NK-92 treated with Interleukin-12 subunit alpha and Interleukin-12 subunit beta, amount 100 ng/mL, for 24 hours (cell line): ENCODE results near the gene LGR4.

Source experiments
- DNase-seq: peaks from one replicate; lab custom pipeline; 2025; lab: John Stamatoyannopoulos, UW

LGR4 gene

DNA sequence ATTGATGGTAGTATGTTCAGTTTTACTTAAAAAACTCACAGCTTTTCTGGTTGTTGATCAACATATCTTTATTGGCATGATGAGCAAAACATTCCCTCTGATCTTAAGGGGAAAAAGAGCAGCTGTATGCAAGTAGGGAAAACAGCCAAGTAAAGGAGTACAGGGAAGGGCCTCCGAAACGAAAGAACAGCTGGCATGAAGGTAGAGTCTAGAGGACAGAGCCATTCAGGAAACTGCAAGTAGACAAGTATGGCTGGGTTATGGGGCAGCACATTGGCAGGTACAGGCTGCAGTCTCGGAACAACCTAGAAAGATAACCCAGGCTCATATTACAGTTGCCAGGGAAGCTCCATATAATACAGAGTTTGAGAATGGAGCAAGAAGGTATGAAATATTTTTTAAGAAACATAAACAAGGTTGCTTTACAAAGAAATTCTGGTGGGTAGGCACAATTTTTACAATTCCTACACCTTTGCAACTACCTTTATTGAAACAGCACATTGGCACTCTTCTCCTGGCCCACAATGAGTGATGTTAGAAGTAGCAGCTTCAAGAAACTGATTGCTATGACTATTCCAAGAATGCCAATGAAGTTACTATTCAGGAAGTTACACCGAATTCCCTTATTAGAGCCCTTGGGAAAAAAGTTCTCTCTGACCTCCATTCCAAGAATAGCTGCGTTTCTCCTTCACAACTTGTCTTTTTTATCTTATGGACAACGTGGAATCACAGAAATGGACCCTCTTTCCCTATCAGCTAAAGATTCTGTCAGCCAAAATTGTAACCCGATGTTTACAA is 45.2 kb downstream of the LGR4 start:
- no peak for DNase-seq

DNA sequence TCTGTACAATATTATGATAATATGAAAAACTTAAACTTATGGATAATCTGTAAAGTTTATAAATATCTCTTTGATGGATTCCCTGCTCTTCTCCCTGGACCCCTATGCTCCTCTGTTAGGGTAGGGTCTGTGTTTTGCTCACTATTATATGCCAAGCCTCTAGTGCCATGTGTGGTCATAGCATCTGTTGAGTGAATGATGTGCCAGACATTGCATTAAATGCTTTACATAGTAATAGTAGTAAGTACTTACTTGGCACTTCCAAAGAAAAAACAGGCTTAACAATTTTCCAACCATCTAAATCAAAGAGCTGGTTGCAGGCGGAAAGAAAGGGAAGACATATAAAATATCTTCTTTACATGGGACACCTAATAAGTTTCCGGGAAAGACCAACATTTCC is 46.8 kb downstream of the LGR4 start:
- no peak for DNase-seq

DNA sequence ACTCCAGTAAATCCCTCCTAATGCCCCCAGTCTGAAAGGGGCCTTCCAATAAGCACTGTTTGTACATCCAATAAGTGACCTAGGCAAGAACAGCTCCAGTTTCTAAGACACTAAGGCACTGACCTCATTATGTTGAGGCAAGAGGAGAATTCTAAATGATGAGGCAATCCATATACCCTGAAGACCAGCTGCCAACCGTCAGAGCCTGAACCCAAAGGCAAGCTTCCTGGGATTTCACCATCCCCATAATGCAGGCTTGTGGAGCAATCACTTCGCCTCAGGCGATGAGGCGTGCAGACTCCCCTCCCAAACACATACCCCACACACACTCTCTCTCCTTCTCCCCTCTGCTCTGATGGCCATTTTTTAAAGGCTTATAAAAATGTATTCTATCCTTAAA is 49.5 kb downstream of the LGR4 start:
- no peak for DNase-seq

DNA sequence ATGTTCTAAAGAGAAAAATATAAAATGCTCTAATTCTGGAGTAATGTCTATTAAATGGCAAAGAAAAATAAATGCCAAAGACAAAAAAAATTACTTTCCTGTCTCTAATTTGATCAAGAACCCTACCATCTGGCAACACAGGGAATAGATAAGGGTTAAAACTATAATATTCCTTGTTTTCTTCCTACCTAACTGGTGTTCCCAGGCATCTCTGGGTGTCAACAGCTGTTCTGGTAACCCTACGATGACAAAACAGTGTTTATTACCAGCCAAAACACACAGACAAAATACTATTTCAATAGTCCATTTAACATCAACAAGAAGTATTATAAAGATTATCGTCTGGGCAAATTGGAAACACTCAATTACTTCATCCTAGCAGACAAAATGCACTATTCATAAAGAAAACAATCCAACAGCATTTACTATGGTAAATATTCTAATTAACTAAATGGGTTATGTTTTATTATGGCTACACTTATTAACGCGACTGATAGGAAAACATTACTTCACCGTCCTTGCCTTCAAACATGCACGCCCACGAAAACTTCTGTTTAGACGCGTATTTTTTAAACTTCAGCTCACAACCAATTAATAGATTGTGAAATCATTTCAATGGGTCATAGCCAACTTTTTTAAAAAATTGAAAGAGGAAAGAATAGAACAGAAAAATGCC is 50.6 kb downstream of the LGR4 start:
- no peak for DNase-seq

DNA sequence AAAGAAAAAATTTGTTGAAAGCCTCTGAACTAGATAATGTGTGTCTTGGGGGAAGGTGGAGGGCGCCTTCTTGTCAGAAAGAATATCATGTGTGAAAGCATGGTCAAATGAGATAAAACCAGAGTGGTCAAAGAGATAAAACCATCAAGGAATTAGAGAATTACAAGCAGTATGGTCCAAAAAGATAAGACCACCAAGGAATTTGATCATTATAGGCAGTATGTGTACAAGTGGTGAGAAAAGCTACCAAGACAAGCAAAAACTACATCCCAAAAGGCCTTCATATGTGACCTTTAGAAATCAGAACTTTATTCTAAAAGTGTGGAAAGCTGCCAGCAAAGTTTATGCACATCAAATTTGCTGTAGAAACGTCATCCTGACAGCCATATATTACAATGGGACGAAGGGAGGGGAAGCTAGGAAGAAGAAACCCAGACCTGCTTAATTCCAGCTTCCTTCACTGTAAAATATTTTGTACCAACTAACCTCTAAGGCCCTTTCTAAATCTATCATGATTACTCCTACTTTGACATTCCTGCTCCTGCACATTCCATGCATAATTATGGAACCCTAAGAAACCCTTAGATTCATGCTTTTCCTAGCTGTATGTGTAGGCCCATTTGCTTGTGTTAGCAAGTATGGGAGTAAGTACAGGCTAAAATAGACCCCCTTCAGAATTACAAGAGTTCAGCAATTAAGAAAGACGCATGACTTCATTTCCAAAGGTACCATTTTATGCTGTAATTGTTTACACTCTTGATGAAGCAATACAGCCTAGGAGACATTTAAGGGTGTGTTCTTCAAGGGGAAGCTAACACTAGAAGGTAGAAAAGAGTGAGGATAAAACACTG is 51.6 kb downstream of the LGR4 start:
- DNase-seq: no peak

DNA sequence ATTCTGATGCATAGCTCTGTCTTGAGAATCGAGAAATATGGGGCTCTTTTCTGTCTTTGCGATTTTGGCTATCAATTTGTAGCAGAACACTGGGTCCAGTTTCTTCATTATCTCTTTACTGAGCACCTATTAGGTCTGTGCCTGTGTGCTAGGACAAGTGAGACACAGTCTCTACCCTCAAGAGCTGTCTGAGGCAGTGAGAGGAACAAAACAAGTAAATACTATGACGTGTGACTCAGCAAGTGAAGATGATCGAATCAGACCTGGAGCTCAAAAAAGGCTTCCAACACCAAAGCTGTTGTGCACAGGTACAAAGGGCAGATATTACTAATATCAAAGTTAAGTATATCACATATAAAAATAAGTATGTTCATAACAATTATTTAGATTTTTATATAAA is 52.4 kb downstream of the LGR4 start:
- DNase-seq: no peak

DNA sequence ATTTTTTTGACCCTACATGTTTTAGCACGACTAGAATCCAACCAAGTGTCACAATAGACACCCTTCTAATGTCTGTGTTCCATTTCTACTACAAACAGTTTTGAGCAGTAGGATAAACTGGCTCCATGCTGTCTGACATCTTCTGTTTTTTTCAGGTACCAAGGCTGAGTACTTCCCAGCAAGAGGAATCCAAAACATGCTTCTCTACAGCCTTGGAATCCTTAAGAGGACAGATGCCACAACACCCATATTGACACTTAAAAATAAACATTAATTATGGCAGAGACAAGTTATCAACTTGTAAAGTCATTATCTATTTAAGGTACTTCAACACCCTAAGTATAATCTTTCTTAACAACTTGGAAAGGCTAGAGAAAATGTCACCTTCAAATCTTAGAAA is 54.2 kb downstream of the LGR4 start:
- no peak for DNase-seq

DNA sequence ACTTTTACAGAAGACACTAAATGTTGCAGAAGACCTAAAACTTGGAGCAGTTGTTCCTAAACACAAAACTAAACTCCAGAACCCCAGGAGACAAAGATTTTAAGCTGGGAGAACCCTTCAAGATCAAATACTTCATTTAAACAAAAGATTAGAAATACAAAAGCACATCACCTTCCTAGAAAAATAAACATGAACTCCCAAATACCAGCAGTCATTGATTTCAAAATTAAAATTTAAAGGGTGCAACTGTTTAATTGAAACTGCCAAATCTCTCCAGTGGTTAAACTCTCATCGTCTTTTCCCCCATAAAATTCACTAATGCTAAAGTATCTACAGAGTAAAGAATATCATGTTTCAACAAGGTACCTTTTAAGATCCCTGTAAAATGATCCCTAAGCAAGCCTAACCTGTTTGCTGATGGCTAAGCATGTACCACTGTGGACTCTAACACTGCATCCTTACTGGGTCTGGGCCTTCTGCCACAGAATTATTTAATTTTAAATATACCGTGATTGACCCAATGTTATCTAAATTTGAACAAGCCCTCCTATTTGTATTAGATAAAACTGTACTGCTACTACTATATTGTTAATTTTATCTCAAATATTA is 55.9 kb downstream of the LGR4 start:
- no peak for DNase-seq

DNA sequence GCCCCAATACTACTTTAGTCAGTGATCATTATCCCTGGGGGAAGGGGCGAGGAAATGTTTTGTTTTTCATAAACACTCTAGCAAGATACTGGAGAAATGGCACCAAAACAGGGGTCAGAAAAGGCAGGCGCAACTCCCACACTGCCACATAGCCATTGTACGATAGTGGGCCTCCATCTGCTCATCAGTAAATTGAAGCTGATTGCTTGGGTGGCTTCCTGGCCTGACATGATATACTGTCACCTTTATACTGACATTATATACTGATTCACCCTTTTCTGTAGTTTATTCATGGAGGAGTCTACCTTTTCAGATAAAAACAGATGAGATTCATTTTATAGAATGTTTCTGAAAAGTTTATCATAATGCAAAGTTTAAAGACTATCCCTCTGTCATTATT is 57.9 kb downstream of the LGR4 start:
- no peak for DNase-seq

DNA sequence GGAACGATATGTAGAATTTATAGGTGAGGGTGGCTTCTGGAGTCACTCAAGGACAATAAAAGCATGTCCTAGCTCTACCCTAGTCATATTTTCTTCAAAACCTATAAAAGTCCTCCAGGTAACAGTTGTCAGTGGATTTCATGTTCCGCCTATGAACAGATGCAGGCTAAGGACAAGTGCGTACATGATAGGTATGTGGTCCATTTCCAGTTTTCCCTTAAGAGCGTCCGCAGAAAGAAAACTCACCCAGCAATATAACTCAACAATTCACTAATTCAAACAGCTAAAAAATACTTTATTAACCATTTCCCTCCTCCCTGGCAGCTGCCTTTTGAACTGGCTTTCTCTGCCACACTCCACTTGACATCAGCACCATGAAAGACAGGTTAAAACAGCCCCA is 59.4 kb downstream of the LGR4 start:
- no peak for DNase-seq

DNA sequence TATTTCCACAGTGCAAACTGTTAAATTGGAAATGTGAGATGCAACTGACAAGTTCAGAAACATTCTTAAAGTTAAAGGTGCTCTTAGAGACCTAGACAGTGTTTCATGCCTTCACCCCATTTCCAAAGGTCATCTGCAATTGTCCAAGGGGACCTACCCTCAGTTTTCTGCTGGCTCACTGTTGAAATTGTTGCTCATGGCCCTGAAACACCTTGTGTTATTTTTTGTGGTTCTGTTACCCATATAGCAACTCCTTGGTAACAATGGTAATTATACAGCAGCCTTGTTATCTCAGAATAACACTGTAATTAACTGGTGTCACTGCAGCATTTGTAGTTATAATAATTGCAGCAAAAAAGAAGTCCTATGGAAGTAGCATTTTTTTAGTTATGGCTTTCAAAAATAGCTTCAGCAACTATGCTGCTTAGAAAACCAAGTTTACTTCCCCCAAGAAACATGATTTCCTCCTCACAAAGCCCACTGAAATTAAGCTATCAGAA is 60.3 kb downstream of the LGR4 start:
- no peak for DNase-seq

DNA sequence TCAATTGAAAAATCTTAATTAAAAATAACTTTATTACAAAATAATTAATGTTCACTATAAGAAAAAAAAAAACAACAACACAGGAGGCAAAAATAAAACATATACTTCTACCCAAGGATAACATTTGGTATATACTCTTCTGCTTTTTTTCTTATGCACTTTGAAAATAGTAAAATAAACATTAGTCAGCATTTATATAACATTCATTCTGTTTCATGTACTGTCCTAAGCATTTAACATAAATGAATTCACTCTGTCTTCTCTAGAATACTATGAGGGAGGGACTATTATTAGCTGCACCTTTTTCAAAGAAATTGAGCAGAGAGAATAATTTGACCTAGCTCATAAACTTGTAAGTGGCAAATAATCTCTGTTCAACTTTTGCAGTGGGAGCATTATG is 61.3 kb downstream of the LGR4 start:
- DNase-seq: no peak

DNA sequence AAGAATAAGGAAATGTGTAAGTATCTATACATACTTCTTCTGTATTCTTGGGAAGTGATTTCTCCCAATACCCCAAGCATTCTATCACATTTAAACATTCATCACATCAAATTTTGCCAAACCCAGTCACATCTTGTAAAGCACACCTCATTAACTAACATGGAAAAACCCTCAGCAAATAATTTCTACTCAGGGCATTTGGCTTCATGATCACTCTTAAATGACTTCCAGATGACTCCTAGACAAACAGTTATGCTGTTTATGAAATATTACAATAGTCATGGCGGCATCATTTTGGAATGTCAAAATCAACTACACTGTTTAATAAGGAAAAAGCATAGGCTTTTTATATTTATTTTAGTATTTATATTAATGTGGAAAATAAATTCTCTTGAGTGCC is 62.3 kb downstream of the LGR4 start:
- DNase-seq: no peak

DNA sequence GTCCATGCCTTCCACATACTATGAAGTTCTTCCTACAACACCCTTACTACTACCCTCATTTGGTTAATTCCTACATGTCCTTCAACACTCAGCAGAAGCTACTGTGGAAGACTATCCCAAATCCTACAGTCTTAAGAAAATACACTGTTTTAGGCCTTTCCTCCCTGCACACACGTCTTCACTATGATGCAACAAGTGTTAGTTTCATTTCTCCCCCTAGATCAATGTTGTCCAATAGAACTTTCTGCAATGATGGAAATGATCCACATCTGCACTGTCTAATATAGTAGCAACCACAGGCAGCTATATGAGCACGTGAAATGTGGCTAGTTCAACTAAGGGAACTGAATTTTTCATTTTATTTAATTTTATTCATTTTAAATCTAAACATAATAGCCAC is 62.8 kb downstream of the LGR4 start:
- DNase-seq: no peak

DNA sequence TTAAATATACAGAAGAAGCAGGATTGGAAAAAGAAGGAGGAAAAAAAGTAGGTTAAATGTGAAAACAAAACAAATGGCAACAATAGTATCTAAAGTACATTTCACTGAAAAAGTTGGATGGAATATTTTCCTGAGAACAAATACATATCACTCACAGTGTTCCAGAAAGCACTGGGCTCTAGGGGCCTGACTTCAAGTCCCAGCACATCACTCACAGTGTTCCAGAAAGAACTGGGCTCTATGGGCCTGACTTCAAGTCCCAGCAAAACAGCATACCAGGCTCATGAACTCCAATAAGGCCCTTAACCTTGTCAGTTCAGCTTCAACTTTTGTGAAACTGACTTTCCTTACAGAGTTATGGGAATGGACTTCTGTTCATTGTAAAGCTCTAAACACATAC is 63.5 kb downstream of the LGR4 start:
- no peak for DNase-seq

DNA sequence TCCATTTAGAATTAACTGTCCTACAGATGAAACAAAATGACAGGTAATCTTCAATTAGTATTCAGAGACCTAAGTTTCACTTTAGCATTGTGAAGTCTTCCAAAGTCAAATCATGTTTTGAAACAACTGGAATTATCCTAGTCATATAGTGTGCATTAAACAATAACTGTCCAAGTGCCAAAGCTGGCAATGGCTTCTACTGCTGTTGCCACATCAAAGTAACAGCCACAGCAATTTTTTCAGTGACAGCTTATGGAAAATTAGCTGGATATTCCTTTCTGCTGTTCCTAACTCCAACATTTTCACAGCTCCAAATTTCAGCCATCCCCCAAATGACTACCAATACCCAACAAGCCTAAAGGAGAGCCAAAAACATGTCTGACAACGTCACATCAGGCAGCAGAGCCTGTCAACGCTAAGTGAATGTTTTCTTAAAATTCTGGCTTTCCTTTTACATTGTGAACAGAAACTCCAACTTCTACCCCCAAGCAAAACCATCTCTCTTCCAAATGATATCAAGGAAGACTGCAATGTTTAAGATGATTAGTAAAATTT is 64.3 kb downstream of the LGR4 start:
- DNase-seq: no peak

DNA sequence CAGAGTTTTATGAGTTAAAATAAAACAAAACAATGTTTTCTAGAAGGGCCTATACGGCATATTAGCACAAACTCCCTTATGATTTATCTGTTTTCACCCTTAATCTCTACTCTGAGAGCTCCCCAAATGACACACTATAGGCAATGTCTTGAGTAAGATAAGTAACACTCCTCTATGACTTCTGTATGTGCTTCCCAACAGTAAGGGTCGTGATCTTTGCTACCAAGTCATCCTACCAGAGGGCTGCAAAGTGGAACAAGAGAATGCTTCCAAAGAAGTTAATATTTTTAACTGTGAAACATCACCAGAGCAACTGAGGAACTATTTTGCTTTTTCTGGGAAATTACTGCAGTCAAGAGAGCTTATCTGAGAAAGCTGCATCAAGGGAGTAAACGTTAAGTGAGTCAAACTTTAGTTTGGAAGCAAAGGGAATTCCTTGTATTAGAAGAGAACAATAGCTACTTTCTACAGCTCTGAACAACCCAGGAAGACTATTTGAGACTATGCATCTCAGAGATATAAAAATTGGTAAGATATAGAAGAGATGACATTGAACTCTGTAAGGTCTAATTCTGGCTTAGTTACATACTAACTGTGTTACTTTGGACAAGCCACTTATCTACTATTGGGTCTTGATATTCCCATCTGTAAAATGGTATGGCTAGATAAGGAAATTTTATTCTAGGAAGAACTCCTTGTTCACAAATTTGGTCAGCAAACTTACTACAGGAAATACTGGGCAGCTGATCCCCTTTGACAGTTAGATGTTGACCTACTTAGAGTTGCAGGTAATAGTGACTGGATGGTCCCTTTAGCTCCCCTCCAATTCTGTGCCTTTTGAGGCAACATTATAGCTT is 65.9 kb downstream of the LGR4 start:
- no peak for DNase-seq

DNA sequence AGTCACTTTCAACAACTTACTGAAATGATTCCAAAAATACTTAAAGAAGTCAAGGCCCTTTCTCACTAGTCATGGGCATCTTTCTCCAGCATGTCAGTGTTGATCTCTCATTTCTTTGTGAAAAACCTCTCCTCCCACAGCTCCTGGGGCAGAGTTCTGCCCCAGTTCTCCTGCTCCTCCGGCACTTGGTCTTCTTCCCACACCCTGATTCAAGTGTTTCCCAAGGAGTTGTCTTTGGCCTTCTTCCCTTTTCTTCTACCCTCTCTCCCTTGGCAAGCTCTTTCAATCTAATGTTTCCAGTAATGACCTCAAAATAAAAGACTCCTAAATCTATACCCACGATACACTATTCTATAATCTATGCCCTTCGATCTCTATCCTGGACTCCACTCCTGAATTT is 67.5 kb downstream of the LGR4 start:
- no peak for DNase-seq

DNA sequence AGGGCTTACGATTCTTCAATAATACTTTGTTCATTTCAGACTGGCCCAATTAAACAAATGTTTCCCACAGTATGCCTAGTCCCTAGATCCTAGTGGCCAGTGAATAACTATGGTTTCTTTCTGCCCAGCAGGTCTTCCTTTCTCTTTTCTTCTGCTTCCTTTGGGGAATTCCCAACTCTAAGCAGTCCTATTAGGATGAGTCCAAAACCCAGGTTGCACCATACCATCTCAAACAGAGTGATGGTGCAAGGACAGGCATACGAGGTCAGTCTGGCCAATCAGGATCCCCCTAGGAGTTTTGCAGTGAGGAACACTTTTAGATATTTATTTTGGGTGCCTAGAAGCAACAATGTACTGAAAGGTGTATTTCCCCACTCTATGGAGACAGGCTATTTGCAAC is 68.2 kb downstream of the LGR4 start:
- no peak for DNase-seq

DNA sequence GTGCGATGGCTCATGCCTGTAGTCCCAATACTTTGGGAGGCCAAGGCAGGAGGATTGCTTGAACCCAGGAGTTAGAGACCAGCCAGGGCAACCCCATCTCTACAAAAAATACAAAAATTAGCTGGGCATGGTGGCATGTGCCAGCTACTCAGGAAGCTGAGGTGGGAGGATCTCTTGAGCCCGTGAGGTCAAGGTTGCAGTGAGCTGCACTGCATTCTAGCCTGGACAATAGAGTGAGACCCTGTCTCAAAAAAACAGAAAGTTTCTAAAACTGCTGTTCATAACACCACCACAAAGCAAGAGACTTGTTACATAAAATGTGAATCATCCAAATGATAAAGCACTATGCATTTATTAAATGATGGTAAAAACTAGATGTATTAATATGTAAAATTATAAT is 69.4 kb downstream of the LGR4 start:
- no peak for DNase-seq

DNA sequence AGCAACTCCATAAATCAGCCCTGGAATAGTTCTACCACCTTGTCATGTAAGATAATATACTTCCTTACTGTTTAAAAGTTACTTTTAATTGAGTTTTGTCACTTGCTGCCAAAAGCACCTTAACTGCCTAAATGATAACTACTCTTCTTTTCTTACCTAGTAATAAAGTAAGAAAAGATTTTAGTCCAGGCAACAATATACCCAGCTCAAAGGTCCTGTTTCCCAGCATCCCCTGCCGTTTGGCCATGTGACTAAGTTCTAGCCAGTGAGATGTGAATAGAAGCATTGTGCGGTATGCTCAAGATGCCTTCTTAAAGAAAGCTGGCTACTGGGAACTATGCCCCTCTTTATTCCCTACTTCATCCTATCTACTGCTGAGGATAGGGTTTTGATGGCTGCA is 70.1 kb downstream of the LGR4 start:
- no peak for DNase-seq
